Neuronal stem cell (in vitro differentiated cells): ENCODE results near the gene COL13A1.

Experiments
- DNase-seq: peaks from one replicate; pipeline ENCODE4 v3.0.0-alpha.2; 2013; ENCODE audit warnings: low spot score
- H2AFZ ChIP-seq: one replicate; pipeline ENCODE4 v1.6.1; 2013; ENCODE audit warnings: mild to moderate bottlenecking, low read length, inconsistent platforms
- H2AK5ac ChIP-seq: 2 replicates; pipeline ENCODE4 v1.6.1; 2013; ENCODE audit warnings: low read depth, mild to moderate bottlenecking, inconsistent platforms, low read length, moderate library complexity, mixed read lengths
- H2BK120ac ChIP-seq: 2 replicates; pipeline ENCODE4 v1.6.1; 2013; ENCODE audit warnings: low read depth, mild to moderate bottlenecking, inconsistent platforms, low read length, moderate library complexity, mixed read lengths
- H2BK12ac ChIP-seq: one replicate; pipeline ENCODE4 v1.6.1; 2013; ENCODE audit warnings: low read length, inconsistent platforms
- H2BK15ac ChIP-seq: 2 replicates; pipeline ENCODE4 v1.6.1; 2013; ENCODE audit warnings: mild to moderate bottlenecking, low read length, inconsistent platforms, mixed read lengths
- H2BK5ac ChIP-seq: one replicate; pipeline ENCODE4 v1.6.1; 2013; ENCODE audit warnings: inconsistent platforms, mild to moderate bottlenecking, low read length, moderate library complexity
- H3K14ac ChIP-seq: one replicate; pipeline ENCODE4 v1.6.1; 2013; ENCODE audit warnings: low read length, inconsistent platforms
- H3K18ac ChIP-seq: 2 replicates; pipeline ENCODE4 v1.6.1; 2013; ENCODE audit warnings: low read length, inconsistent platforms
- H3K23ac ChIP-seq: 2 replicates; pipeline ENCODE4 v1.6.1; 2013; ENCODE audit warnings: low read depth, mild to moderate bottlenecking, mixed read lengths, low read length, inconsistent platforms; ENCODE audit not compliant: poor library complexity
- H3K27ac ChIP-seq: replicated peaks from 3 replicates; pipeline ENCODE4 v1.5.1; 2013; ENCODE audit warnings: low read length, inconsistent platforms
- H3K27me3 ChIP-seq, 3 experiments: 2 replicates each; pipeline ENCODE4 v1.6.1; 2013; ENCODE audit warnings: low read length in 3 of 3, mild to moderate bottlenecking in 2 of 3, inconsistent platforms in 1 of 3, low read depth in 1 of 3, mixed read lengths in 1 of 3, moderate library complexity in 1 of 3; ENCODE audit not compliant: control insufficient read depth in 3 of 3, insufficient read depth in 3 of 3
- H3K36me3 ChIP-seq, 2 donors: replicated peaks in 1 of 2; 2 replicates each; pipeline ENCODE4 v1.6.1; 2013; ENCODE audit warnings: low read length in 2 of 2; ENCODE audit not compliant: control insufficient read depth in 2 of 2, insufficient read depth in 2 of 2
- H3K4ac ChIP-seq: 2 replicates; pipeline ENCODE4 v1.6.1; 2013; ENCODE audit warnings: inconsistent platforms, mild to moderate bottlenecking, low read length, moderate library complexity
- H3K4me1 ChIP-seq, 2 donors: 1 replicate in 1 of 2; 2 replicates in 1 of 2; pipeline ENCODE4 v1.6.1; 2013; ENCODE audit warnings: low read length in 2 of 2, low read depth in 1 of 2; ENCODE audit not compliant: control insufficient read depth in 2 of 2, insufficient read depth in 1 of 2
- H3K4me2 ChIP-seq: one replicate; pipeline ENCODE4 v1.6.1; 2013; ENCODE audit warnings: mild to moderate bottlenecking, low read length, inconsistent platforms; ENCODE audit not compliant: insufficient read depth, poor library complexity, severe bottlenecking
- H3K4me3 ChIP-seq, 2 donors: 2 replicates each; pipeline ENCODE4 v1.5.1; 2013; ENCODE audit warnings: low read length in 2 of 2, mild to moderate bottlenecking in 2 of 2, inconsistent platforms in 1 of 2, moderate library complexity in 1 of 2
- H3K79me1 ChIP-seq: one replicate; pipeline ENCODE4 v1.6.1; 2013; ENCODE audit warnings: low read depth, mild to moderate bottlenecking, inconsistent platforms, low read length, moderate library complexity
- H3K9ac ChIP-seq: one replicate; pipeline ENCODE4 v1.6.1; 2013; ENCODE audit warnings: mild to moderate bottlenecking, low read depth, low read length, inconsistent platforms; ENCODE audit not compliant: poor library complexity
- H3K9me3 ChIP-seq, 2 donors: replicated peaks in 1 of 2; 2 replicates each; pipeline versions ENCODE3 to v1.6.1; 2013; ENCODE audit warnings: low read length in 2 of 2, mild to moderate bottlenecking in 2 of 2, inconsistent platforms in 1 of 2, low read depth in 1 of 2, mixed read lengths in 1 of 2, moderate library complexity in 1 of 2; ENCODE audit not compliant: control insufficient read depth in 2 of 2, insufficient read depth in 1 of 2
- H4K8ac ChIP-seq: one replicate; pipeline ENCODE4 v1.6.1; 2013; ENCODE audit warnings: low read depth, mild to moderate bottlenecking, inconsistent platforms, low read length, moderate library complexity
- H4K91ac ChIP-seq: one replicate; pipeline ENCODE4 v1.6.1; 2013; ENCODE audit warnings: low read length, low read depth, mild to moderate bottlenecking, inconsistent platforms; ENCODE audit not compliant: poor library complexity
- WGBS, 2 donors: extraction: QIAGEN DNeasy Blood & Tissue Kit; methylation state at CpG; one replicate each; pipeline ENCODE4 v1.1.7; 2013; ENCODE audit warnings: missing lambda C conversion rate in 2 of 2, mixed read lengths in 1 of 2; ENCODE audit not compliant: insufficient read length in 2 of 2, insufficient replicate concordance in 1 of 2; ENCODE audit errors: extremely low coverage in 2 of 2; 5-methylcytosine and 5-hydroxymethylcytosine counted together

The COL13A1 gene

GRCh38 chr10:69875856-69876255 is 74.2 kb downstream of the COL13A1 start:
- Histone ChIP-seq H3K4me1 (peaks cover 20 to 39% of the 10 kb centered on the region in 2 donors), H2BK5ac (no peak overlapping the region), H3K36me3 (no peaks in the 10 kb centered on the region), H2BK15ac (no peak overlapping the region), H3K27me3 (no peaks in the 10 kb centered on the region), H3K9me3 (no peaks in the 10 kb centered on the region), H3K14ac (no peak overlapping the region), H2AK5ac (peak overlapping the region; percentile 64), H3K4me2 (no peak overlapping the region), H2BK120ac (no peak overlapping the region), H3K4me3 (no peak overlapping the region), H3K79me1 (no peaks in the 10 kb centered on the region), H3K23ac (no peak overlapping the region), H3K27ac (no peak overlapping the region), H2BK12ac (no peak overlapping the region), H2AFZ (no peak overlapping the region), H3K18ac (no peak overlapping the region), H3K9ac (no peak overlapping the region), H4K91ac (no peak overlapping the region), H4K8ac (no peak overlapping the region), H3K4ac (no peak overlapping the region)
- DNase-seq: no peak
- WGBS, 2 donors: no CpG with 5 or more reads among the region's 4 CpGs

- Histone ChIP-seq H3K4me2 (no peak overlapping the region), H3K27me3 (no peaks in the 10 kb centered on the region), H2BK120ac (no peak overlapping the region), H4K8ac (no peak overlapping the region), H3K23ac (no peak overlapping the region), H3K27ac (no peak overlapping the region), H3K4ac (no peak overlapping the region), H2BK5ac (no peak overlapping the region), H2AFZ (no peak overlapping the region), H2BK12ac (no peak overlapping the region), H3K4me3 (no peak overlapping the region), H3K9ac (no peak overlapping the region), H3K4me1 (peaks cover 21 to 43% of the 10 kb centered on the region in 2 donors), H4K91ac (no peak overlapping the region), H2AK5ac (peak overlapping the region; percentile 64), H3K79me1 (no peaks in the 10 kb centered on the region), H2BK15ac (no peak overlapping the region), H3K9me3 (no peaks in the 10 kb centered on the region), H3K18ac (peak overlapping the region; percentile 55), H3K14ac (no peak overlapping the region), H3K36me3 (no peaks in the 10 kb centered on the region)
- DNase-seq: no peak
- no CpG with 5 or more reads among the region's 8 CpGs for WGBS, 2 donors
These were observed 74.6 kb downstream of the COL13A1 start for GRCh38 chr10:69876286-69876685.

- Histone ChIP-seq H2AFZ (no peak overlapping the region), H3K9ac (no peak overlapping the region), H3K23ac (peak overlapping the region; percentile 12), H2BK15ac (peak overlapping the region; percentile 14), H4K91ac (no peak overlapping the region), H3K79me1 (no peaks in the 10 kb centered on the region), H3K36me3 (no peaks in the 10 kb centered on the region), H2AK5ac (peak overlapping the region; percentile 64), H3K4me2 (no peak overlapping the region), H3K4me1 (peaks cover 21 to 44% of the 10 kb centered on the region in 2 donors), H3K27me3 (no peaks in the 10 kb centered on the region), H3K4me3 (no peak overlapping the region), H2BK12ac (no peak overlapping the region), H3K14ac (no peak overlapping the region), H3K4ac (no peak overlapping the region), H4K8ac (no peak overlapping the region), H3K18ac (peak overlapping the region; percentile 86), H3K9me3 (no peaks in the 10 kb centered on the region), H3K27ac (no peak overlapping the region), H2BK5ac (peak overlapping the region; percentile 57), H2BK120ac (no peak overlapping the region)
- no peak for DNase-seq
- no CpG with 5 or more reads among the region's 3 CpGs for WGBS, 2 donors
These were observed 75.2 kb downstream of the COL13A1 start for GRCh38 chr10:69876931-69877330.

- H3K4me2 ChIP-seq: no peak overlapping the region
- no peak overlapping the region for H4K91ac ChIP-seq
- no peak overlapping the region for H3K9ac ChIP-seq
- peaks cover 21 to 43% of the 10 kb centered on the region in 2 donors for H3K4me1 ChIP-seq
- peak overlapping the region; percentile 4 for H3K18ac ChIP-seq
- H3K36me3 ChIP-seq: no peaks in the 10 kb centered on the region
- H3K14ac ChIP-seq: no peak overlapping the region
- no peak overlapping the region for H3K23ac ChIP-seq
- no peaks in the 10 kb centered on the region for H3K79me1 ChIP-seq
- no peak overlapping the region for H3K4ac ChIP-seq
- no peak overlapping the region for H3K27ac ChIP-seq
- H3K27me3 ChIP-seq: no peaks in the 10 kb centered on the region
- H2BK5ac ChIP-seq: no peak overlapping the region
- no peak overlapping the region for H2BK12ac ChIP-seq
- no peak overlapping the region for H2AK5ac ChIP-seq
- H2AFZ ChIP-seq: no peak overlapping the region
- DNase-seq: no peak
- no peak overlapping the region for H4K8ac ChIP-seq
- H2BK15ac ChIP-seq: no peak overlapping the region
- H3K9me3 ChIP-seq: no peaks in the 10 kb centered on the region
- no CpG with 5 or more reads among the region's 10 CpGs for WGBS, 2 donors
- H3K4me3 ChIP-seq: no peak overlapping the region
- no peak overlapping the region for H2BK120ac ChIP-seq
These were observed 76.3 kb downstream of the COL13A1 start for GRCh38 chr10:69878038-69878437.
